Forelimb muscle (tissue), 1 donor: Measurements from ENCODE around the gene KREMEN2. TPM values are rescaled to one million over a fixed set of nuclear protein-coding genes. Genes with fewer than 3 reads are reported as not detected.

Source experiments
- polyA plus RNA-seq: library from polyadenylated mRNA; unstranded; fragments of 120-200 nt; gene quantifications from one replicate; pipeline ENCODE4 v1.2.1, GENCODE V29; 2013; ENCODE audit not compliant: insufficient read length

The KREMEN2 gene
- polyA plus RNA-seq, 1 donor = 4.0 TPM

Other genes starting within 250 kb of the KREMEN2 start
- 1.4 TPM for gene PRSS27, start 244.1 kb upstream of the KREMEN2 start, polyA plus RNA-seq
- gene SRRM2, start 211.6 kb upstream of the KREMEN2 start, polyA plus RNA-seq = 485 TPM
- gene ELOB, start 187.0 kb upstream of the KREMEN2 start, polyA plus RNA-seq = 158 TPM
- not detected for gene PRSS33, start 176.7 kb upstream of the KREMEN2 start, polyA plus RNA-seq
- gene PRSS41, start 165.8 kb upstream of the KREMEN2 start, polyA plus RNA-seq = not detected
- 0.28 TPM for gene PRSS21, start 147.0 kb upstream of the KREMEN2 start, polyA plus RNA-seq
- gene ZG16B, start 134.0 kb upstream of the KREMEN2 start, polyA plus RNA-seq = 0.39 TPM
- gene PRSS22, start 106.1 kb upstream of the KREMEN2 start, polyA plus RNA-seq = not detected
- gene FLYWCH2, start 81.1 kb upstream of the KREMEN2 start, polyA plus RNA-seq = 14.1 TPM
- gene FLYWCH1, start 52.3 kb upstream of the KREMEN2 start, polyA plus RNA-seq = 24.9 TPM
- gene PAQR4, start 5.1 kb downstream of the KREMEN2 start, polyA plus RNA-seq = 5.3 TPM
- gene PKMYT1, start 16.2 kb downstream of the KREMEN2 start, polyA plus RNA-seq = 9.9 TPM
- 3.6 TPM for gene CLDN9, start 48.6 kb downstream of the KREMEN2 start, polyA plus RNA-seq
- gene CLDN6, start 53.9 kb downstream of the KREMEN2 start, polyA plus RNA-seq = 0.19 TPM
- gene TNFRSF12A, start 56.1 kb downstream of the KREMEN2 start, polyA plus RNA-seq = 79.1 TPM
- gene HCFC1R1, start 59.7 kb downstream of the KREMEN2 start, polyA plus RNA-seq = 109 TPM
- gene THOC6, start 59.8 kb downstream of the KREMEN2 start, polyA plus RNA-seq = 18.4 TPM
- gene BICDL2, start 72.7 kb downstream of the KREMEN2 start, polyA plus RNA-seq = not detected
- gene MMP25, start 82.3 kb downstream of the KREMEN2 start, polyA plus RNA-seq = 1.9 TPM
- gene IL32, start 101.4 kb downstream of the KREMEN2 start, polyA plus RNA-seq = 121 TPM
- 0.08 TPM for gene ZSCAN10, start 135.0 kb downstream of the KREMEN2 start, polyA plus RNA-seq
- 13.0 TPM for gene ZNF205, start 148.3 kb downstream of the KREMEN2 start, polyA plus RNA-seq
- gene ZNF213, start 170.8 kb downstream of the KREMEN2 start, polyA plus RNA-seq = 12.3 TPM
- gene OR1F1, start 223.9 kb downstream of the KREMEN2 start, polyA plus RNA-seq = not detected